ENCODE measurements around the gene ANXA3.

DNA sequence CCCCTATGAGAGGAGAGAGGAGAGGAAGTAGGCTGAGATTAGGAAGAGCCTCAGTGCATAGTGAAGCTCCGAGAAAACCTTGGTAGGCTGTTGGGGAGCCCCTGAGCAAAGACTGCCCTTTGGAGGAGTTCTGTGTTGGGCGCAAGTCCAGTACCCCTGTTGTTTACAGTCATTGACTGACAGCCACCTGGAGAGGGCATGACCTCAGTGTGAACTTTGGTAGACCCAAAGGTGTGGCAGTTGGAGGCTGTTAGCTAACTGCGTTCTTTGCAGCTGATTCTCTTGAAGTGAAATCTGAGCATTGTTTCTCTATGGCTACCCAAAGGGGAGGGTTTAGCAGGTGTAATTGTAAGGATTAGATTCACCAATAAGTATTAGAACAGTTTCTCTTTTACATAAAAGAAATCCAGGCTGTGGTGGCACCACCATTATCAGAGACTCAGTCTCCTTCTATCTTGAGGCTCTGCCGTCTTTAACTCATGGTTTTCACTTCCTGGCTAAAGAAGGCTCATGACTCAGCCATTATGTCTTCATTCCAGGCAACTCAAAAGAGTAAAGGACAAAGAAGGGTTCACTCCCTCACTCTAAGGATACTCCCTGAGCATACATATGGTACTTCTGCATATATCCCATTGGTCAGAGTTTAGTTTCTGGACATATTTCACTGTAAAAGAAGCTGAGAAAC, 33.4 kb downstream of the ANXA3 start:
- TF ChIP-seq, protein P1, sequence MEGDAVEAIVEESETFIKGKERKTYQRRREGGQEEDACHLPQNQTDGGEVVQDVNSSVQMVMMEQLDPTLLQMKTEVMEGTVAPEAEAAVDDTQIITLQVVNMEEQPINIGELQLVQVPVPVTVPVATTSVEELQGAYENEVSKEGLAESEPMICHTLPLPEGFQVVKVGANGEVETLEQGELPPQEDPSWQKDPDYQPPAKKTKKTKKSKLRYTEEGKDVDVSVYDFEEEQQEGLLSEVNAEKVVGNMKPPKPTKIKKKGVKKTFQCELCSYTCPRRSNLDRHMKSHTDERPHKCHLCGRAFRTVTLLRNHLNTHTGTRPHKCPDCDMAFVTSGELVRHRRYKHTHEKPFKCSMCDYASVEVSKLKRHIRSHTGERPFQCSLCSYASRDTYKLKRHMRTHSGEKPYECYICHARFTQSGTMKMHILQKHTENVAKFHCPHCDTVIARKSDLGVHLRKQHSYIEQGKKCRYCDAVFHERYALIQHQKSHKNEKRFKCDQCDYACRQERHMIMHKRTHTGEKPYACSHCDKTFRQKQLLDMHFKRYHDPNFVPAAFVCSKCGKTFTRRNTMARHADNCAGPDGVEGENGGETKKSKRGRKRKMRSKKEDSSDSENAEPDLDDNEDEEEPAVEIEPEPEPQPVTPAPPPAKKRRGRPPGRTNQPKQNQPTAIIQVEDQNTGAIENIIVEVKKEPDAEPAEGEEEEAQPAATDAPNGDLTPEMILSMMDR (IDR thresholded peaks at IDR 0.05) = no peak
- TF ChIP-seq POLR2A (IDR thresholded peaks at IDR 0.05) = no peak
